Measurements from ENCODE around the gene PCSK1. TPM values are rescaled to one million over a fixed set of nuclear protein-coding genes. Genes with fewer than 3 reads are reported as not detected.

PCSK1 gene
- polyA plus RNA-seq, 3 donors, result not detected

GRCh38 chr5:96377167-96377566 is 55.9 kb downstream of the PCSK1 start:
- Histone ChIP-seq H3K4me1 (ENCODE audit: control insufficient read depth in 1 of 2, insufficient read depth in 2 of 2, low read length in 2 of 2) (no peaks in the 10 kb centered on the region), H3K27ac (ENCODE audit: low read depth in 1 of 2, low read length in 2 of 2) (no peak overlapping the region), H3K79me2 (ENCODE audit: insufficient read depth, low read length) (no peaks in the 10 kb centered on the region), H2AFZ (ENCODE audit: insufficient read depth, low read depth, low read length, poor library complexity, severe bottlenecking) (no peak overlapping the region), H3K27me3 (ENCODE audit: control insufficient read depth in 2 of 2, insufficient read depth in 2 of 2, low read length in 2 of 2) (peaks cover 0 to 3% of the 10 kb centered on the region in 2 donors), H3K36me3 (replicated peaks in 1 of 2; ENCODE audit: control insufficient read depth in 1 of 2, insufficient read depth in 2 of 2, low read length in 2 of 2) (no peaks in the 10 kb centered on the region), H3K4me2 (replicated peaks; ENCODE audit: extremely low read depth, low read length, poor library complexity, severe bottlenecking) (no peak overlapping the region), H3K4me3 (replicated peaks in 1 of 3; ENCODE audit: low read depth in 2 of 3, low read length in 3 of 3) (no peak overlapping the region), H4K20me1 (ENCODE audit: insufficient read depth, low read length) (no peaks in the 10 kb centered on the region), H3K9ac (ENCODE audit: insufficient read depth, low read length, poor library complexity, severe bottlenecking) (no peak overlapping the region), H3K9me3 (replicated peaks in 1 of 2; ENCODE audit: control insufficient read depth in 1 of 2, insufficient read depth in 1 of 2, low read length in 2 of 2) (no peaks in the 10 kb centered on the region)
- H3K27ac Mint-ChIP-seq, result no peak overlapping the region
- H3K36me3 Mint-ChIP-seq, result no peaks in the 10 kb centered on the region
- DNase-seq, result no peak
- peaks cover 4 to 12% (median 12%) of the 10 kb centered on the region in 3 donors for H3K27me3 Mint-ChIP-seq (ENCODE audit: low read depth in 3 of 3)
- H3K4me3 Mint-ChIP-seq, result no peak overlapping the region
- intact Hi-C loops (cut with micrococcal nuclease), result no loop called here
- WGBS (ENCODE audit: insufficient coverage), result no CpG with 5 or more reads among the region's 2 CpGs
- TF ChIP-seq CTCF (IDR thresholded peaks at IDR 0.05), result no peak
- H3K4me1 Mint-ChIP-seq, result no peaks in the 10 kb centered on the region
- H3K9me3 Mint-ChIP-seq, result no peaks in the 10 kb centered on the region

GRCh38 chr5:96374653-96375052 is 58.4 kb downstream of the PCSK1 start:
- Histone ChIP-seq H2AFZ (ENCODE audit: insufficient read depth, low read depth, low read length, poor library complexity, severe bottlenecking) (no peak overlapping the region), H3K79me2 (ENCODE audit: insufficient read depth, low read length) (no peaks in the 10 kb centered on the region), H3K9ac (ENCODE audit: insufficient read depth, low read length, poor library complexity, severe bottlenecking) (no peak overlapping the region), H4K20me1 (ENCODE audit: insufficient read depth, low read length) (no peaks in the 10 kb centered on the region), H3K27ac (ENCODE audit: low read depth in 1 of 2, low read length in 2 of 2) (no peak overlapping the region), H3K4me2 (replicated peaks; ENCODE audit: extremely low read depth, low read length, poor library complexity, severe bottlenecking) (no peak overlapping the region), H3K4me3 (replicated peaks in 1 of 3; ENCODE audit: low read depth in 2 of 3, low read length in 3 of 3) (no peak overlapping the region), H3K4me1 (ENCODE audit: control insufficient read depth in 1 of 2, insufficient read depth in 2 of 2, low read length in 2 of 2) (no peaks in the 10 kb centered on the region), H3K9me3 (replicated peaks in 1 of 2; ENCODE audit: control insufficient read depth in 1 of 2, insufficient read depth in 1 of 2, low read length in 2 of 2) (no peaks in the 10 kb centered on the region), H3K36me3 (replicated peaks in 1 of 2; ENCODE audit: control insufficient read depth in 1 of 2, insufficient read depth in 2 of 2, low read length in 2 of 2) (no peaks in the 10 kb centered on the region), H3K27me3 (ENCODE audit: control insufficient read depth in 2 of 2, insufficient read depth in 2 of 2, low read length in 2 of 2) (peaks cover 0 to 4% of the 10 kb centered on the region in 2 donors)
- no peak overlapping the region for H3K27ac Mint-ChIP-seq
- no peak for TF ChIP-seq CTCF (IDR thresholded peaks at IDR 0.05)
- H3K9me3 Mint-ChIP-seq, result no peaks in the 10 kb centered on the region
- WGBS (ENCODE audit: insufficient coverage), result no CpG with 5 or more reads among the region's 5 CpGs
- peaks cover 5 to 14% (median 9%) of the 10 kb centered on the region in 3 donors for H3K27me3 Mint-ChIP-seq (ENCODE audit: low read depth in 3 of 3)
- intact Hi-C loops (cut with micrococcal nuclease), result no loop called here
- no peak for DNase-seq
- H3K36me3 Mint-ChIP-seq, result no peaks in the 10 kb centered on the region
- no peak overlapping the region for H3K4me3 Mint-ChIP-seq
- H3K4me1 Mint-ChIP-seq, result no peaks in the 10 kb centered on the region

Measured in CD14-positive monocyte (primary cell).